HG03520 (cell line): ENCODE measurements around the gene ZNF14.
A peak's percentile ranks its signal among the peaks of the same experiment; 100 is the strongest.
"Not testable (repeated sequence)": the region's sequence is repeated elsewhere in the genome, so short reads cannot be mapped to it uniquely, and the experiment has no call there.

ENCODE experiments used
- ATAC-seq: cut with Tn5 transposase; IDR thresholded peaks from one replicate; pipeline ENCODE4 v1.9.1; 2021; ENCODE audit warnings: mild to moderate bottlenecking, moderate library complexity; ENCODE audit not compliant: unreplicated experiment

The ZNF14 gene

GRCh38 chr19:19696386-19696785 lies 36.5 kb downstream of the ZNF14 start:
- no peak for ATAC-seq

DNA sequence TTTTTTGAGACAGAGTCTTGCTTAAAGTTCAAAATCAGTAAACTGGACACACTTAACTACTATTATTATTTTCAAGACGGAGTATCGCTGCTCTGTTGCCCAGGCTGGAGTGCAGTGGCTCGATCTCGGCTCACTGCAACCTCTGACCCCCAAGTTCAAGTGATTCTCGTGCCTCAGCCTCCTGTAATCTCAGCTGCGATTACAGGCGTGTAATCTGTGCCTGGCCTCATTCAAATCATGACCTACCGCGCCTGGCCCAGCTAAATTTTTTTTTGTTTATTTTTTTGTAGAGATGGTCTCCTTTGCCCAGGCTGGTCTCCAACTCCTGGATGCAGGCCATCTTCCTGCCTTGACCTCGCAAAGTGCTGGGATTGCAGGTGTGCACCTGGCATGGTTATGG lies 41.2 kb downstream of the ZNF14 start:
- ATAC-seq, result no peak

DNA sequence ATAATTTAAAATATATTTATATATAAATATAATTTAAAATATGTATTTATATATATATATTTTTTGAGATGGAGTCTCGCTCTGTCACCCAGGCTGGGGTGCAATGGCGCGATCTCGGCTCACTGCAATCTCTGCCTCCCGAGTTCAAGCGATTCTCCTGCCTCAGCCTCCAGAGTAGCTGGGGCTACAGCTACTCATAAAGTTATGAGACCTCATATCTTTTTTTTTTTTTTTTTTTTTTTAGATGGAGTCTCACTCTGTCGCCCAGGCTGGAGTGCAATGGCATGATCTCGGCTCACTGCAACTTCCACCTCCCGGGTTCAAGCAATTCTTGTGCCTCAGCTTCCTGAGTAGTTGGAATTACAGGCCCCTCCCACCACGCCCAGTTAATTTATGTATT lies 43.9 kb downstream of the ZNF14 start:
- not testable (repeated sequence) for ATAC-seq

DNA sequence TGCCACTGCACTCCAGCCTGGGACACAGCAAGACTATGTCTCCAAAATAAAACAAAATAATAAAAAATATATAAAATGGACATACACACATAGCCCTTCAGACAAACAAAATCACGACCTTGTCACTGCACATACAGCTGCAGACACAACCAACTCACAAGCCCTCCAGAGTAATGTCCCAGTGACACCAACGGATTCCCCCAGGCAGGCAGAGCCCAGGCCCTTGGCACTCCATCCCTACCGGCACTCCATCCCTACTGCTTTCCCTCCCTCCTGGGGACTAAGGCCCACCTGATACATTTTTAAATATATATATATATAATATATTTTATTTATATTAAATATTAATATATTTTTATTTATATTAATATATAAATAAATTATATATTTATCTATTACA lies 45.8 kb downstream of the ZNF14 start:
- no peak for ATAC-seq

DNA sequence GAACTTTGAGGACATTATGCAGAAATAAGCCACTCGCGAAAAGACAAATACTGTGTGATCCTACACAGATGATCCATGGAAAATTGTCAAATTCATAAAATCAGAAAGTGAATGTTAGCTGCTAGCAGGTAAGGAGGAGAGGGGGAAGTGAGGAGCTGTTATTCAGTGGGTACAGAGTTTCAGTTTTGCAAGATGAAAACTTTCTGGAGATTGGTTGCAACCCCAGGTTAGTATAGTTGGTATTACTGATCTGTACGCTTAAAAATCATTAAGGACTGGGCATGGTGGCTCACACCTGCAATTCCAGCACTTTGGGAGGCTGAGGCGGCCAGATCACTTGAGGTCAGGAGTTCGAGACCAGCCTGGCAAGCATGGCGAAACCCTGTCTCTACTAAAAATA lies 46.3 kb downstream of the ZNF14 start:
- no peak for ATAC-seq

- ATAC-seq, result not testable (repeated sequence)
Observed at GRCh38 chr19:19686119-19686518, 46.8 kb downstream of the ZNF14 start.

DNA sequence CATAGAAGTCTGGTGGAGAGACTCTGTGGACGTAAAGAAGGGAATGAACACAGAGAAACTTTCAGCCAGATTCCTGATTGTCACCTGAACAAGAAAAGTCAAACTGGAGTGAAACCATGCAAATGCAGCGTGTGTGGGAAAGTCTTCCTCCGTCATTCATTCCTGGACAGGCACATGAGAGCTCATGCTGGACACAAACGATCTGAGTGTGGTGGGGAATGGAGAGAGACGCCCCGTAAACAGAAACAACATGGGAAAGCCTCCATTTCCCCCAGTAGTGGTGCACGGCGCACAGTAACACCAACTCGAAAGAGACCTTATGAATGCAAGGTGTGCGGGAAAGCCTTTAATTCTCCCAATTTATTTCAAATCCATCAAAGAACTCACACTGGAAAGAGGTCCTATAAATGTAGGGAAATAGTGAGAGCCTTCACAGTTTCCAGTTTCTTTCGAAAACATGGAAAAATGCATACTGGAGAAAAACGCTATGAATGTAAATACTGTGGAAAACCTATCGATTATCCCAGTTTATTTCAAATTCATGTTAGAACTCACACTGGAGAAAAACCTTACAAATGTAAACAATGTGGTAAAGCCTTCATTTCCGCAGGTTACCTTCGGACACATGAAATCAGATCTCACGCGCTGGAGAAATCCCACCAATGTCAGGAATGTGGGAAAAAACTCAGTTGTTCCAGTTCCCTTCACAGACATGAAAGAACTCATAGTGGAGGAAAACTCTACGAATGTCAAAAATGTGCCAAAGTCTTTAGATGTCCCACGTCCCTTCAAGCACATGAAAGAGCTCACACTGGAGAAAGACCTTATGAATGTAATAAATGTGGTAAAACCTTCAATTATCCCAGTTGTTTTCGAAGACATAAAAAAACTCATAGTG lies 53.5 kb downstream of the ZNF14 start:
- ATAC-seq, result no peak

DNA sequence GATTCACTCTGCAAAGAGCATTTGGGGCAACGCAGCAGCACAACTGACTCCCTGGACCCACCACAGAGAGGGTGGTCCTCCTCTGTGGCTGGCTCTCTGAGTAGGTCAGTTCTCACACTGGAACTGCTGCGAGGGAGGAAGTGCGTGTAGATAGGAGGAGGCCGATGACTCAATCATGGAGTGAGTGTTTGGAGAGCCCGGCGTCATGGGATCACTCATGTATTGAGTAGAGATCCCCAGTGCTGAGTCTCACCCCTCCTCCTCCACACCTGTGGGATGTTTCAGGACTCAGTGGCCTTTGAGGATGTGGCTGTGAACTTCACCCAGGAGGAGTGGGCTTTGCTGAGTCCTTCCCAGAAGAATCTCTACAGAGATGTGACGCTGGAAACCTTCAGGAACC lies 55.3 kb downstream of the ZNF14 start:
- ATAC-seq, result no peak

DNA sequence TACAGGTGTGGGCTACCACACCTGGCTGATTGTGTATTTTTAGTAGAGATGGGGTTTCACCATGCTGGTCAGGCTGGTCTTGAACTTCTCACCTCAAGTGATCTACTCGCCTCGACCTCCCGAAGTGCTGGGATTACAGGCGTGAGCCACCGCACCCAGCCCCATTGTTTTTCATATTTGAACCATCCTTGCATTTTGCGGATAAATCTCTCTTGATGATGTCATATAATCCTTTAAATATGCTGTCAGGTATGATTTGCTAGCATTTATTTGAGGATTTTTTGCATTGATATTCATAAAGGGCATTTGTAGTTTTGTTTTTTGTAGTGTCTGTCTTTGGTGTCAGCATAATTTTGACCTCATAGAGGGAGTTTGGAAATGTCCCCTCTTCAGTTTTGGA lies 58.6 kb downstream of the ZNF14 start:
- ATAC-seq, result no peak

DNA sequence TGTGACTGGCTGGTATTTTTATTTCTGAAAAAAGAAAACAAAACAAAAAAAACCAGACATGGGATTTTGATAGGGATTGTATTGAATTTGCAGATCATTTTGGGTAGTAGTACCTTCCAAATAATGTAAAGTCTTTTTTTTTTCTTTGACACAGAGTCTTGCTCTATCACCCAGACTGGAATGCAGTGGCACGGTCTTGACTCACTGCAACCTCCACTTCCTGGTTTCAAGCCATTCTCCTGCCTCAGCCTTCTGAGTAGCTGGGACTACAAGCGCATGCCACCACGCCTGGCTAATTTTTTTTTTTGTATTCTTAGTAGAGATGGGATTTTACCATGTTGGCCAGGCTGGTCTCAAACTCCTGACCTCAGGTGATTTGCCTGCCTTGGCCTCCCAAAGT lies 60.1 kb downstream of the ZNF14 start:
- no peak for ATAC-seq

DNA sequence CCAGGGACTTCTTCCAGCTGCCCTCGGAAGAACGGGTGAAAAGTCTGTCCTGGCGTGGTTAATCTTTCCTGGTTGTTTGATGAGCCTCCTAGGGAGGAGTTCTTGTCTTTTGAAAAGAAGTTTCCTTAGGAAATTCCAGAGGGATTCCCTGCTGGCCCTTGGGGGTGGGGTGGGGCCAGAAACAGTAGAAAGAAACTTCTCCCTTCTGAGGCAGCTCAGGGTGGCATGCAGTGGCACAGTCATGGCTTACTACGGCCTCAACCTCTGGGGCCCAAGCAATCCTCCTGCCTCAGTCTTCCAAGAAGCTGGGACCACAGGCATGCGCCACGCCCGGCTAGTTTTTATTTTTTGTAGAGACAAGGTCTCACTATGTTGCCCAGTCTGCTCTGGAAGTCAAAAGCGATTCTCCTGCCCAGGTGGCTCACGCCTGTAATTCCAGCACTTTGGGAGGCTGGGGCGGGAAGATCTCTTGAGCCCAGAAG lies 62.8 kb downstream of the ZNF14 start:
- no peak for ATAC-seq

GRCh38 chr19:19668230-19669012 lies 64.5 kb downstream of the ZNF14 start, which contains the start of gene ZNF101:
Gene ZNF101 (plus strand): TSS chr19:19668839. CDS start chr19:19668964, 125 bp downstream.
- ATAC-seq, result peak; percentile 49

DNA sequence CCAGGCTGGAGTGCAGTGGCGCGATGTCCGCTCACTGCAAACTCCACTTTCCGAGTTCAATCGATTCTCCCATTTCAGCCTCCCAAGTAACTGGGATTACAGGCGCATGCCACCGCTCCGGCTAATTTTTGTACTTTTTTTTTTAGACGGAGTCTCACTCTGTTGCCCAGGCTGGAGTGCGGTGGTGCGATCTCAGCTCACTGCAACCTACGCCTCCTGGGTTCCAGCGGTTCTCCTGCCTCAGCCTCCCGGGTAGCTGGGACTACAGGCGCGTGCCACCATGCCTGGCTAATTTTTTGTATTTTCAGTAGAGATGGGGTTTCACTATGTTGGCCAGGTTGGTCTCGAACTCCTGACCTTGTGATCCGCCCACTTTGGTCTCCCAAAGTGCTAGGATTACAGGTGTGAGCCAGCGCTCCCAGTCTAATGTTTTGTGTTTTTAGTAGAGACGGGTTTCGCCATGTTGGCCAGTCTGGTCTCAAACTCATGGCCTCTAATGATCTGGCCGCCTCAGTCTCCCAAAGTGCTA lies 67.4 kb downstream of the ZNF14 start:
- not testable (repeated sequence) for ATAC-seq

DNA sequence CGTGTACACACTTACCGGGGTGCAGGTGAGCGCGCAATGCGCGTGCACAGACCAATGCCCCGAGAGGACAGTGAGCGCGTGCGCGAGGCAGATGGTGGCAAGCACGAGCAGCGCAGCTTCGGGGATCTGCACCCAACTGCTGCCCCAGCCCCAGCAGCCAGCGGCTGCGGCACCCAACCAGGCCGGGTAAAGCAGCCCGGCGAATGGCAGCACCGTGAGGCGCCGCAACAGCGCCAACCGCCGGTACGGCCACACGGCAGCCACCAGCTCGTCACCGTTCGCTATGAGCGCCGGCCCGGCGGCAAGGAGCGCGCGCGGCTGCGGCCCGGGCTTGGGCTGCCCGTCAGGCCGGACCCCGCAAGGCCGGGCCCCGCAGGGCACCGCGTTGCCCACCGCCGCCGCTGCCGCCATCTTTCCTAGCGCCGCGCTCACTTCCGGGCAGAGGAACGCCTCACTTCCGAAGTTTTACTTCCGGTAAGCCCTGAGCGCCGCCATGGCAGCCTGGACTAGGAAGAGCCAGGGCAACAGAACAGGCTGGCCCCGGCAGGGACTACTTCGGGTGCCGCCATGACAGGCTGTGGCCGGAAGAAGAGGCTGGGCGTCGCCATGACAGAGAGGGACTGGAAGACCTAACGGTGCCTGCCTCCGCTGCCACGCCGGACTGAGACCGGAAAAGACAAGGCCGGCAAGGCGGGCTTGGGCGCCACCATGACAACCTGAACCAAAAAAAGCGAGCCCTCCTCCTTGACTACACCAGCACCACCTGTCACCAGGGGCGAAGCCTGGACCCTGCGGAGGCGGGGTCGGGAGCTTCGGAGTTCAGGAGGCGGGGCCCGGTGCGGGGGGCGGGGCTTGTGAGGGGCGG lies 69.4 kb downstream of the ZNF14 start, which contains the start of gene ATP13A1:
ATP13A1 (minus strand) TSS at position 421 of the 865 bp plus-strand sequence; CDS start at position 411, 10 bp downstream.
- peak; percentile 56 for ATAC-seq

GRCh38 chr19:19662871-19663255 lies 70.0 kb downstream of the ZNF14 start:
- ATAC-seq, result peak; percentile 2

- ATAC-seq, result no peak
Observed at GRCh38 chr19:19662344-19662743, 70.6 kb downstream of the ZNF14 start.

DNA sequence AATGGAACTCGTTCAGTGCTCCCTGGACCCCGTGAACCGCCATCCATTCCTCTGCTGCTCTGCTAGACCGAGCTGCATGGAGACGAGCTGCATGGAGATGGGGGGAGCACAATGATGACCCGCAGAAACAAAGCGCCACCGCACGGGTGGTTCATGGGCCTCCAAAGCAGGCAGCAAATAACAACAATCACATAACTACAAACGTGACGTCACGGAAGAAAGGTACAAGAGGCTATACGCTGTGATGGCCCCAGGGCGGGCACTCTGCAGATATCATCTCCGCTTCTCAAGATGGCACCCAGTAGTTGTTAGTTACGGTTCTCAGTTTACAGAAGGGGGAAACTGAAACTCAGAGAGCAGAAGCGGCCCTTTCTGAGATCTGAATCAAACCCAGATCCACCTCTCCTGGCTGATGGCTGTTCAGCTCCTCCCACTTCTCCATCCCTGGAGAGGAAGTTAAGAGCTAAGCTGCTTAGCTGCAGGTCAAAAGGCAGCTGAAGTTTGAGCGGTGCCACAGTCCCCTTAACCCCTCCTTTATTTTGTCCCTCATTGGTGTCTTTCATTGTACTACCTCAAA lies 71.1 kb downstream of the ZNF14 start:
- ATAC-seq, result peak; percentile 36

GRCh38 chr19:19661141-19661674 lies 71.7 kb downstream of the ZNF14 start:
- ATAC-seq, result no peak
